SK-N-SH (cell line): Measurements from ENCODE around the gene DDX41. TPM values are rescaled to one million over a fixed set of nuclear protein-coding genes. Genes with fewer than 3 reads are reported as not detected.
A peak's percentile ranks its signal among the peaks of the same experiment; 100 is the strongest.

Experiments used
- CTCF ChIA-PET: fragments of 300-600, 350-600 bp; formaldehyde crosslinking; extraction: SDS; loops from one replicate; lab custom pipeline; 2021; lab: Yijun Ruan, JAX
- POLR2A ChIA-PET: fragments of 350-600 bp; sonication (Branson Sonifier 250); formaldehyde crosslinking; extraction: SDS; loops from one replicate; lab custom pipeline; 2020; ENCODE audit warnings: antibody characterized with exemption, inconsistent platforms; lab: Yijun Ruan, JAX
- DNase-seq: peaks from one replicate; pipeline ENCODE4 v3.0.0; 2012
- H2AFZ ChIP-seq: fragments of 200-600 bp; sonication (generic); 2 replicates; pipeline ENCODE4 v1.8.1; 2016; ENCODE audit warnings: antibody characterized with exemption, mild to moderate bottlenecking, low read depth
- H3F3A ChIP-seq: fragments of 200-600 bp; sonication (generic); replicated peaks from 2 replicates; pipeline ENCODE3; 2016; ENCODE audit warnings: antibody characterized with exemption, mild to moderate bottlenecking; ENCODE audit not compliant: insufficient read depth
- H3K27ac ChIP-seq, 2 experiments: fragments of 200-500 bp in 1 of 2; fragments of 200-600 bp in 1 of 2; sonication (Bioruptor generic) in 1 of 2; sonication (generic), shearing (Covaris generic) in 1 of 2; 2 replicates each; pipeline versions ENCODE4 v1.5.1 to v1.6.1; 2014 to 2016; ENCODE audit warnings: low read depth in 2 of 2, inconsistent platforms in 1 of 2, low read length in 1 of 2, mild to moderate bottlenecking in 1 of 2, mixed read lengths in 1 of 2
- H3K27me3 ChIP-seq: fragments of 200-600 bp; sonication (generic), shearing (Covaris generic); 2 replicates; pipeline ENCODE4 v1.6.1; 2016; ENCODE audit warnings: mixed run types; ENCODE audit not compliant: insufficient read depth
- H3K36me3 ChIP-seq, 2 experiments: fragments of 200-500 bp in 1 of 2; fragments of 200-600 bp in 1 of 2; sonication (Bioruptor generic) in 1 of 2; sonication (generic) in 1 of 2; replicated peaks in 1 of 2; 2 replicates each; pipeline versions ENCODE3 to v1.5.1; 2014 to 2016; ENCODE audit warnings: low read length in 1 of 2, mild to moderate bottlenecking in 1 of 2; ENCODE audit not compliant: insufficient read depth in 2 of 2, control insufficient read depth in 1 of 2
- H3K4me1 ChIP-seq, 2 experiments: fragments of 200-500 bp in 1 of 2; fragments of 200-600 bp in 1 of 2; sonication (Bioruptor generic) in 1 of 2; sonication (generic), shearing (Covaris generic) in 1 of 2; 2 replicates each; pipeline versions ENCODE4 v1.5.1 to v1.6.1; 2014 to 2016; ENCODE audit warnings: low read depth in 1 of 2, low read length in 1 of 2, mixed run types in 1 of 2; ENCODE audit not compliant: insufficient read depth in 2 of 2, control insufficient read depth in 1 of 2
- H3K4me2 ChIP-seq: fragments of 200-600 bp; sonication (generic), shearing (Covaris generic); 2 replicates; pipeline ENCODE4 v1.6.1; 2017; ENCODE audit warnings: mixed run types
- H3K4me3 ChIP-seq, 2 experiments: fragments of 200-500 bp in 1 of 2; fragments of 200-600 bp in 1 of 2; sonication (Bioruptor generic) in 1 of 2; sonication (generic), shearing (Covaris generic) in 1 of 2; 2 replicates each; pipeline versions ENCODE4 v1.5.1 to v1.8.1; 2014 to 2016; ENCODE audit warnings: low read depth in 2 of 2, inconsistent platforms in 1 of 2, low read length in 1 of 2, mild to moderate bottlenecking in 1 of 2, mixed read lengths in 1 of 2, moderate library complexity in 1 of 2
- H3K79me2 ChIP-seq: fragments of 200-600 bp; sonication (generic); 2 replicates; pipeline ENCODE4 v1.8.1; 2017; ENCODE audit warnings: mild to moderate bottlenecking; ENCODE audit not compliant: insufficient read depth
- H3K9ac ChIP-seq: fragments of 200-600 bp; sonication (generic); 2 replicates; pipeline ENCODE4 v1.6.1; 2017; ENCODE audit warnings: mixed run types
- H3K9me2 ChIP-seq: fragments of 200-600 bp; sonication (generic); 2 replicates; pipeline ENCODE4 v1.6.1; 2017; ENCODE audit warnings: mixed run types
- H3K9me3 ChIP-seq: fragments of 200-600 bp; sonication (generic); 2 replicates; pipeline ENCODE4 v1.6.1; 2017; ENCODE audit warnings: mixed run types, mild to moderate bottlenecking, moderate library complexity
- H4K20me1 ChIP-seq: fragments of 200-600 bp; sonication (generic); 2 replicates; pipeline ENCODE4 v1.6.1; 2017; ENCODE audit warnings: mild to moderate bottlenecking, mixed run types; ENCODE audit not compliant: insufficient read depth
- IRF3 ChIP-seq: fragments of 150-350 bp; IDR thresholded peaks from 2 replicates; pipeline ENCODE4 v1.6.1; 2016; ENCODE audit warnings: mild to moderate bottlenecking, low read depth, low read length
- MXI1 ChIP-seq: IDR thresholded peaks from 2 replicates; pipeline ENCODE4 v1.6.1; 2012; ENCODE audit warnings: mild to moderate bottlenecking, low read depth, low read length, improper control_type of control experiment
- RCOR1 ChIP-seq: fragments of 150-350 bp; IDR thresholded peaks from 2 replicates; pipeline ENCODE4 v1.6.1; 2017; ENCODE audit warnings: antibody characterized with exemption, low read length
- RFX5 ChIP-seq: IDR thresholded peaks from 2 replicates; pipeline ENCODE4 v1.6.1; 2012; ENCODE audit warnings: mild to moderate bottlenecking, improper control_type of control experiment, low read length
- RXRA ChIP-seq: IDR thresholded peaks from 2 replicates; pipeline ENCODE4 v1.4.0; 2012; ENCODE audit warnings: low read depth, mild to moderate bottlenecking, borderline replicate concordance
- TCF12 ChIP-seq: IDR thresholded peaks from 2 replicates; pipeline ENCODE4 v1.4.0; 2012
- USF1 ChIP-seq: IDR thresholded peaks from 2 replicates; pipeline ENCODE4 v1.4.0; 2012; ENCODE audit warnings: low read depth, borderline replicate concordance
- WGBS: methylation state at CpG from one replicate; pipeline ENCODE4 v1.1.6; 2017; ENCODE audit warnings: low lambda C conversion rate; 5-methylcytosine and 5-hydroxymethylcytosine counted together
- polyA plus RNA-seq, 3 experiments: library from polyadenylated mRNA; depleted of rRNA; stranded (reverse); fragments of >200 nt; gene quantifications; 2 replicates each; pipeline ENCODE4 v1.2.3, GENCODE V29; 2012
- TF ChIP-seq, protein P1 (sequence below): fragments of 200-600 bp; sonication (generic); IDR thresholded peaks from 2 replicates; pipeline ENCODE4 v1.6.1; 2017; ENCODE audit warnings: antibody characterized with exemption, mild to moderate bottlenecking, moderate library complexity
- TF ChIP-seq, protein P2 (sequence below): IDR thresholded peaks from 2 replicates; pipeline ENCODE4; 2012
- TF ChIP-seq, protein P3 (sequence below): IDR thresholded peaks from 2 replicates; pipeline ENCODE4 v1.4.0; 2012; ENCODE audit warnings: low read depth, borderline replicate concordance
- TF ChIP-seq, protein P4 (sequence below): fragments of 150-350 bp; IDR thresholded peaks from 2 replicates; pipeline ENCODE4 v1.6.1; 2017; ENCODE audit warnings: antibody characterized with exemption, low read length, low read depth, borderline replicate concordance
- TF ChIP-seq, protein P5 (sequence below): IDR thresholded peaks from 2 replicates; pipeline ENCODE4 v1.6.1; 2012; ENCODE audit warnings: mild to moderate bottlenecking, low read depth, low read length, moderate library complexity

Gene DDX41
- polyA plus RNA-seq, 1 of the 3 experiments (the other 2 are of a cell fraction) = 176 TPM

GRCh38 chr5:177507165-177507564, 9.6 kb downstream of the DDX41 start:
- H3K27ac ChIP-seq = no peak overlapping the region
- WGBS = 92% methylated on average over 9 of the region's 9 CpGs
- H3K36me3 ChIP-seq = peaks cover 0 to 20% of the 10 kb centered on the region in 2 experiments
- no peaks in the 10 kb centered on the region for H3K4me1 ChIP-seq
- H3K9me3 ChIP-seq = no peaks in the 10 kb centered on the region
- H3K9ac ChIP-seq = no peak overlapping the region
- no peak for DNase-seq
- ChIA-PET CTCF (interaction anchor here (1.0 to 15.9 kb wide), 4 partner anchors 49 to 104 kb away, joined by 3 to 228 read pairs (median 56); partner anchors contain the start of gene PRR7), POLR2A (interaction anchor here (0.6 kb wide), 1 partner anchor 12 kb away, joined by 3 read pairs; no protein-coding TSS in a partner anchor)
- H3K9me2 ChIP-seq = no peaks in the 10 kb centered on the region
- H3K4me2 ChIP-seq = no peak overlapping the region
- no peak overlapping the region for H3K4me3 ChIP-seq
- no peaks in the 10 kb centered on the region for H3K79me2 ChIP-seq
- H4K20me1 ChIP-seq = no peaks in the 10 kb centered on the region
- no peak for TF ChIP-seq USF1
- TF ChIP-seq, protein P1, sequence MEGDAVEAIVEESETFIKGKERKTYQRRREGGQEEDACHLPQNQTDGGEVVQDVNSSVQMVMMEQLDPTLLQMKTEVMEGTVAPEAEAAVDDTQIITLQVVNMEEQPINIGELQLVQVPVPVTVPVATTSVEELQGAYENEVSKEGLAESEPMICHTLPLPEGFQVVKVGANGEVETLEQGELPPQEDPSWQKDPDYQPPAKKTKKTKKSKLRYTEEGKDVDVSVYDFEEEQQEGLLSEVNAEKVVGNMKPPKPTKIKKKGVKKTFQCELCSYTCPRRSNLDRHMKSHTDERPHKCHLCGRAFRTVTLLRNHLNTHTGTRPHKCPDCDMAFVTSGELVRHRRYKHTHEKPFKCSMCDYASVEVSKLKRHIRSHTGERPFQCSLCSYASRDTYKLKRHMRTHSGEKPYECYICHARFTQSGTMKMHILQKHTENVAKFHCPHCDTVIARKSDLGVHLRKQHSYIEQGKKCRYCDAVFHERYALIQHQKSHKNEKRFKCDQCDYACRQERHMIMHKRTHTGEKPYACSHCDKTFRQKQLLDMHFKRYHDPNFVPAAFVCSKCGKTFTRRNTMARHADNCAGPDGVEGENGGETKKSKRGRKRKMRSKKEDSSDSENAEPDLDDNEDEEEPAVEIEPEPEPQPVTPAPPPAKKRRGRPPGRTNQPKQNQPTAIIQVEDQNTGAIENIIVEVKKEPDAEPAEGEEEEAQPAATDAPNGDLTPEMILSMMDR = peak; percentile 37
- TF ChIP-seq, all 33 proteins: peak for 1
- H3K27me3 ChIP-seq = no peaks in the 10 kb centered on the region
- no peaks in the 10 kb centered on the region for H3F3A ChIP-seq
- no peak overlapping the region for H2AFZ ChIP-seq

DNA sequence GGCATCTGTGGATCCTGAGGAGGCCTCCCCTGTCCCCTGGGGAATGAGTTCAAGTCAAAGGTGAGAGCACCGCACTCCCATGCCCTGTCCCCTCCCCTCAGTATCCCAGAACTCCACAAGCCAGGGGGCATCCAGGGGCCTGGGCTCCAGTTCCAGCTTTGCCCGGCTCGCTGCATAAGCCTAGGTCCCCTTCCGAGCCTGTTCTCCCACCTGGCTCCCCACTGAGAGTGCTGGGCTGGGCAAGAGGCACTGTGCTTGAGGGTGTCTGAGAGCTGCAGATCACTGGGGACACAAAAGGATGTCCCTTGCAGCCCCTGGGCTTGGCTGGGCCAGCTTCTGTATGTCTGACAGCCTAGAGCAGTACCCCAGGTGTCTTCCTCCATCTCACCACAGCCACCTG, 11.7 kb downstream of the DDX41 start:
- POLR2A ChIA-PET = no interaction called here
- CTCF ChIA-PET = interaction anchor here (0.6 to 15.9 kb wide), 5 partner anchors 10 to 850 kb away, joined by 3 to 228 read pairs (median 109); partner anchors contain the start of gene PRR7
- TF ChIP-seq, protein P2, sequence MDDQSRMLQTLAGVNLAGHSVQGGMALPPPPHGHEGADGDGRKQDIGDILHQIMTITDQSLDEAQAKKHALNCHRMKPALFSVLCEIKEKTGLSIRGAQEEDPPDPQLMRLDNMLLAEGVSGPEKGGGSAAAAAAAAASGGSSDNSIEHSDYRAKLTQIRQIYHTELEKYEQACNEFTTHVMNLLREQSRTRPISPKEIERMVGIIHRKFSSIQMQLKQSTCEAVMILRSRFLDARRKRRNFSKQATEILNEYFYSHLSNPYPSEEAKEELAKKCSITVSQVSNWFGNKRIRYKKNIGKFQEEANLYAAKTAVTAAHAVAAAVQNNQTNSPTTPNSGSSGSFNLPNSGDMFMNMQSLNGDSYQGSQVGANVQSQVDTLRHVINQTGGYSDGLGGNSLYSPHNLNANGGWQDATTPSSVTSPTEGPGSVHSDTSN = no peak
- TF ChIP-seq USF1 = no peak
- TF ChIP-seq, protein P3, sequence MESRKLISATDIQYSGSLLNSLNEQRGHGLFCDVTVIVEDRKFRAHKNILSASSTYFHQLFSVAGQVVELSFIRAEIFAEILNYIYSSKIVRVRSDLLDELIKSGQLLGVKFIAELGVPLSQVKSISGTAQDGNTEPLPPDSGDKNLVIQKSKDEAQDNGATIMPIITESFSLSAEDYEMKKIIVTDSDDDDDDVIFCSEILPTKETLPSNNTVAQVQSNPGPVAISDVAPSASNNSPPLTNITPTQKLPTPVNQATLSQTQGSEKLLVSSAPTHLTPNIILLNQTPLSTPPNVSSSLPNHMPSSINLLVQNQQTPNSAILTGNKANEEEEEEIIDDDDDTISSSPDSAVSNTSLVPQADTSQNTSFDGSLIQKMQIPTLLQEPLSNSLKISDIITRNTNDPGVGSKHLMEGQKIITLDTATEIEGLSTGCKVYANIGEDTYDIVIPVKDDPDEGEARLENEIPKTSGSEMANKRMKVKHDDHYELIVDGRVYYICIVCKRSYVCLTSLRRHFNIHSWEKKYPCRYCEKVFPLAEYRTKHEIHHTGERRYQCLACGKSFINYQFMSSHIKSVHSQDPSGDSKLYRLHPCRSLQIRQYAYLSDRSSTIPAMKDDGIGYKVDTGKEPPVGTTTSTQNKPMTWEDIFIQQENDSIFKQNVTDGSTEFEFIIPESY = no peak
- TF ChIP-seq IRF3 = no peak
- no peak for TF ChIP-seq RFX5
- no peak for TF ChIP-seq TCF12
- TF ChIP-seq RXRA = no peak
- no peak for TF ChIP-seq MXI1
- TF ChIP-seq, protein P4, sequence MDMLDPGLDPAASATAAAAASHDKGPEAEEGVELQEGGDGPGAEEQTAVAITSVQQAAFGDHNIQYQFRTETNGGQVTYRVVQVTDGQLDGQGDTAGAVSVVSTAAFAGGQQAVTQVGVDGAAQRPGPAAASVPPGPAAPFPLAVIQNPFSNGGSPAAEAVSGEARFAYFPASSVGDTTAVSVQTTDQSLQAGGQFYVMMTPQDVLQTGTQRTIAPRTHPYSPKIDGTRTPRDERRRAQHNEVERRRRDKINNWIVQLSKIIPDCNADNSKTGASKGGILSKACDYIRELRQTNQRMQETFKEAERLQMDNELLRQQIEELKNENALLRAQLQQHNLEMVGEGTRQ = no peak
- TF ChIP-seq, protein P5, sequence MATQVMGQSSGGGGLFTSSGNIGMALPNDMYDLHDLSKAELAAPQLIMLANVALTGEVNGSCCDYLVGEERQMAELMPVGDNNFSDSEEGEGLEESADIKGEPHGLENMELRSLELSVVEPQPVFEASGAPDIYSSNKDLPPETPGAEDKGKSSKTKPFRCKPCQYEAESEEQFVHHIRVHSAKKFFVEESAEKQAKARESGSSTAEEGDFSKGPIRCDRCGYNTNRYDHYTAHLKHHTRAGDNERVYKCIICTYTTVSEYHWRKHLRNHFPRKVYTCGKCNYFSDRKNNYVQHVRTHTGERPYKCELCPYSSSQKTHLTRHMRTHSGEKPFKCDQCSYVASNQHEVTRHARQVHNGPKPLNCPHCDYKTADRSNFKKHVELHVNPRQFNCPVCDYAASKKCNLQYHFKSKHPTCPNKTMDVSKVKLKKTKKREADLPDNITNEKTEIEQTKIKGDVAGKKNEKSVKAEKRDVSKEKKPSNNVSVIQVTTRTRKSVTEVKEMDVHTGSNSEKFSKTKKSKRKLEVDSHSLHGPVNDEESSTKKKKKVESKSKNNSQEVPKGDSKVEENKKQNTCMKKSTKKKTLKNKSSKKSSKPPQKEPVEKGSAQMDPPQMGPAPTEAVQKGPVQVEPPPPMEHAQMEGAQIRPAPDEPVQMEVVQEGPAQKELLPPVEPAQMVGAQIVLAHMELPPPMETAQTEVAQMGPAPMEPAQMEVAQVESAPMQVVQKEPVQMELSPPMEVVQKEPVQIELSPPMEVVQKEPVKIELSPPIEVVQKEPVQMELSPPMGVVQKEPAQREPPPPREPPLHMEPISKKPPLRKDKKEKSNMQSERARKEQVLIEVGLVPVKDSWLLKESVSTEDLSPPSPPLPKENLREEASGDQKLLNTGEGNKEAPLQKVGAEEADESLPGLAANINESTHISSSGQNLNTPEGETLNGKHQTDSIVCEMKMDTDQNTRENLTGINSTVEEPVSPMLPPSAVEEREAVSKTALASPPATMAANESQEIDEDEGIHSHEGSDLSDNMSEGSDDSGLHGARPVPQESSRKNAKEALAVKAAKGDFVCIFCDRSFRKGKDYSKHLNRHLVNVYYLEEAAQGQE = no peak
- no peak for TF ChIP-seq RCOR1

More for the DNA sequence above, 11.7 kb downstream of the DDX41 start:
- Histone ChIP-seq H3K9me2 (no peaks in the 10 kb centered on the region), H3K4me1 (peaks cover 0 to 13% of the 10 kb centered on the region in 2 experiments; a peak in 1 of 4 replicates), H4K20me1 (no peaks in the 10 kb centered on the region), H3K9ac (no peak overlapping the region), H3K4me2 (no peak overlapping the region), H3K27me3 (no peaks in the 10 kb centered on the region), H3K79me2 (no peaks in the 10 kb centered on the region), H3K9me3 (no peaks in the 10 kb centered on the region), H2AFZ (no peak overlapping the region), H3K36me3 (no peaks in the 10 kb centered on the region), H3K4me3 (no peak overlapping the region), H3K27ac (no peak overlapping the region), H3F3A (peaks cover 6% of the 10 kb centered on the region)
- WGBS = no CpG with 5 or more reads among the region's 4 CpGs
- no peak for DNase-seq
